A673 (cell line): ENCODE measurements around the gene RNF144B. TPM values are rescaled to one million over a fixed set of nuclear protein-coding genes. Genes with fewer than 3 reads are reported as not detected.
"Not testable (repeated sequence)": the region's sequence is repeated elsewhere in the genome, so short reads cannot be mapped to it uniquely, and the experiment has no call there.

Source experiments
- BruUV-seq: library from RNA; stranded (reverse); fragments of 400-500 nt; replicated peaks from 2 replicates; lab custom pipeline; 2021; lab: Mats Ljungman, UMichigan
- CTCF ChIA-PET: fragments of 300-600 bp; sonication (Branson Sonifier 250); formaldehyde crosslinking; loops from one replicate; lab custom pipeline; 2022; ENCODE audit warnings: antibody characterized with exemption; lab: Charles Lee
- POLR2A ChIA-PET: fragments of 300-600 bp; sonication (Branson Sonifier 250); formaldehyde crosslinking; loops from one replicate; lab custom pipeline; 2022; ENCODE audit warnings: antibody characterized with exemption; ENCODE audit not compliant: low non-redundant PET; lab: Charles Lee
- DNase-seq: peaks from one replicate; pipeline ENCODE4 v3.0.0-alpha.2; 2015; ENCODE audit warnings: low spot score
- H3K27ac ChIP-seq: fragments of 200-600 bp; sonication (generic); 2 replicates; pipeline ENCODE4 v1.5.1; 2016; ENCODE audit warnings: mixed run types, low read depth, mild to moderate bottlenecking, mixed read lengths, antibody characterized with exemption, low read length; ENCODE audit not compliant: poor library complexity, severe bottlenecking
- H3K27me3 ChIP-seq: fragments of 200-600 bp; sonication (generic); replicated peaks from 2 replicates; pipeline ENCODE4 v1.6.1; 2017; ENCODE audit warnings: mixed run types, low read depth, mild to moderate bottlenecking, mixed read lengths, antibody characterized with exemption, low read length; ENCODE audit not compliant: insufficient read depth, poor library complexity
- H3K36me3 ChIP-seq: fragments of 200-600 bp; sonication (generic); 2 replicates; pipeline ENCODE4 v1.6.1; 2016; ENCODE audit warnings: mixed run types, mild to moderate bottlenecking, mixed read lengths, antibody characterized with exemption, low read length; ENCODE audit not compliant: insufficient read depth, poor library complexity, severe bottlenecking
- H3K4me1 ChIP-seq: fragments of 200-600 bp; sonication (generic); 2 replicates; pipeline ENCODE4 v1.6.1; 2017; ENCODE audit warnings: mixed run types, mild to moderate bottlenecking, mixed read lengths, antibody characterized with exemption, low read length; ENCODE audit not compliant: insufficient read depth, poor library complexity, severe bottlenecking
- H3K4me3 ChIP-seq: fragments of 200-600 bp; sonication (generic); 2 replicates; pipeline ENCODE4 v1.5.1; 2016; ENCODE audit warnings: low read depth, mixed run types, mild to moderate bottlenecking, mixed read lengths, low read length; ENCODE audit not compliant: poor library complexity, severe bottlenecking
- H3K9me3 ChIP-seq: fragments of 200-600 bp; sonication (generic); 2 replicates; pipeline ENCODE4 v1.6.1; 2016; ENCODE audit warnings: mixed run types, low read depth, mild to moderate bottlenecking, mixed read lengths, antibody characterized with exemption, low read length; ENCODE audit not compliant: poor library complexity, severe bottlenecking
- EZH2 ChIP-seq: fragments of 200-600 bp; sonication (generic); IDR thresholded peaks from 2 replicates; pipeline ENCODE4 v1.6.1; 2017; ENCODE audit warnings: borderline replicate concordance, low read depth, mild to moderate bottlenecking, mixed read lengths, antibody characterized with exemption, low read length; ENCODE audit not compliant: poor library complexity, severe bottlenecking
- intact Hi-C: fragments of 100-400 bp; cut with micrococcal nuclease; formaldehyde crosslinking; loops from one replicate; pipeline ENCODE4 v1.10.0; 2022; ENCODE audit not compliant: unreplicated experiment
- total RNA-seq: library from RNA; stranded (reverse); gene quantifications from 2 replicates; pipeline ENCODE4 v1.2.3, GENCODE V29; 2021
- TF ChIP-seq, protein P1 (sequence below): fragments of 300-800, 200-600 bp; sonication (generic); conservative IDR thresholded peaks from 2 replicates; pipeline ENCODE4 v1.5.1; 2017; ENCODE audit warnings: low read depth, mild to moderate bottlenecking, antibody characterized with exemption, low read length, moderate library complexity, mixed read lengths

Gene RNF144B
- total RNA-seq, 1 experiment from 2014 or later = 0.82 TPM

DNA sequence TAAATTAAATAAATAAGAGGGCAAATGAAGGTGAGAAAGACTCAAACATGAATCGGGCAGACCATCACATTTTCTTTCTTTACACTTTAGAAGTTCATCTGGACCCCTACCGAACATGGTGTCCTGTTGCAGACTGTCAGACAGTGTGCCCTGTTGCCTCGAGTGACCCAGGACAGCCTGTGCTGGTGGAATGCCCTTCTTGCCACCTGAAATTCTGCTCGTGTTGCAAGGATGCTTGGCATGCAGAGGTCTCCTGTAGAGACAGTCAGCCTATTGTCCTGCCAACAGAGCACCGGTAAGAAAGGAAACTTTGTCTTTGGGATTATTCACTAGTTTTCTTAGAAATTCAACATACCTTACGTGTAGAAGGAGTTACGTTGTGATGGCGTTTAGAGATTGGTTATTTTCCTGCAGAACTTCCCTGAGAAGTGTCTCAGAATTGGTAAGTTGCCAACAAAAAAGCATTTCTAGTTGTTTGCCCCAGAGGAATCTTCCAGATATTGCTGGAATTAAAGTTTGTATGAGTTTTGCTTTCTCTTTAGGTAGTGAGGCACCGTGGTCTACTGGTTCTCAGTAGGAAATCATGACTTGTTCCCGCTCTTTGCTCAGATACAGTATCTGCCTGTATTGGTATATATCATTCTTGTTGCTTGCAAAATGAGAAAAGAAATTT is 70.1 kb downstream of the RNF144B start:
- POLR2A ChIA-PET = interaction anchor here (0.5 kb wide), 1 partner anchor 1969 kb away, joined by 3 read pairs; no protein-coding TSS in a partner anchor
- no peak for TF ChIP-seq EZH2
- H3K9me3 ChIP-seq = no peaks in the 10 kb centered on the region
- intact Hi-C loops = no loop called here
- no peak for DNase-seq
- no peak overlapping the region for H3K4me3 ChIP-seq
- H3K36me3 ChIP-seq = no peaks in the 10 kb centered on the region
- no peaks in the 10 kb centered on the region for H3K27me3 ChIP-seq
- H3K4me1 ChIP-seq = no peaks in the 10 kb centered on the region
- no peak overlapping the region for H3K27ac ChIP-seq
- CTCF ChIA-PET = no interaction called here
- no TSS peak for BruUV-seq

DNA sequence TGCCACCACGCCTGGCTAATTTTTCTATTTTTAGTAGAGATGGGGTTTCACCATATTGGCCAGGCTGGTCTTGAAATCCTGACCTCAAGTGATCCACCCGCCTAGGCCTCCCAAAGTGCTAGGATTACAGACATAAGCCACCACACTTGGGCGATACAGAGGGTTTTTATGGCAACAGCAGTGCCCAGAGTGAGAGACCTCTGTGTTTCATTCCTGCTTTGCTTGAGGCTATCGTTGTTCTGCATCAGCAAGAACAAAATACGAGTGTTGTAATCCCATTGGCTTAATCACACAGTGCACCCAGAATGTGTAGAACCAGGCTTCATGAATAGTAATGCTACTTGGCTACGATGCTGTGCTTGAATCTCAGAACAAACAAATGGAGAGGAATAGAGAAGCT is 70.9 kb downstream of the RNF144B start:
- H3K27ac ChIP-seq, POLR2A ChIA-PET, DNase-seq, intact Hi-C loops, H3K4me3 ChIP-seq, BruUV-seq, H3K36me3 ChIP-seq, H3K27me3 ChIP-seq, H3K4me1 ChIP-seq, H3K9me3 ChIP-seq, CTCF ChIA-PET: not testable (repeated sequence)

GRCh38 chr6:18463429-18463828 is 76.3 kb downstream of the RNF144B start:
- DNase-seq = no peak
- H3K4me1 ChIP-seq = peaks cover 4% of the 10 kb centered on the region
- BruUV-seq = no TSS peak
- intact Hi-C loops = no loop called here
- H3K4me3 ChIP-seq = no peak overlapping the region
- CTCF ChIA-PET = no interaction called here
- H3K36me3 ChIP-seq = no peaks in the 10 kb centered on the region
- no peak overlapping the region for H3K27ac ChIP-seq
- POLR2A ChIA-PET = no interaction called here
- no peak for TF ChIP-seq EZH2
- TF ChIP-seq, protein P1, sequence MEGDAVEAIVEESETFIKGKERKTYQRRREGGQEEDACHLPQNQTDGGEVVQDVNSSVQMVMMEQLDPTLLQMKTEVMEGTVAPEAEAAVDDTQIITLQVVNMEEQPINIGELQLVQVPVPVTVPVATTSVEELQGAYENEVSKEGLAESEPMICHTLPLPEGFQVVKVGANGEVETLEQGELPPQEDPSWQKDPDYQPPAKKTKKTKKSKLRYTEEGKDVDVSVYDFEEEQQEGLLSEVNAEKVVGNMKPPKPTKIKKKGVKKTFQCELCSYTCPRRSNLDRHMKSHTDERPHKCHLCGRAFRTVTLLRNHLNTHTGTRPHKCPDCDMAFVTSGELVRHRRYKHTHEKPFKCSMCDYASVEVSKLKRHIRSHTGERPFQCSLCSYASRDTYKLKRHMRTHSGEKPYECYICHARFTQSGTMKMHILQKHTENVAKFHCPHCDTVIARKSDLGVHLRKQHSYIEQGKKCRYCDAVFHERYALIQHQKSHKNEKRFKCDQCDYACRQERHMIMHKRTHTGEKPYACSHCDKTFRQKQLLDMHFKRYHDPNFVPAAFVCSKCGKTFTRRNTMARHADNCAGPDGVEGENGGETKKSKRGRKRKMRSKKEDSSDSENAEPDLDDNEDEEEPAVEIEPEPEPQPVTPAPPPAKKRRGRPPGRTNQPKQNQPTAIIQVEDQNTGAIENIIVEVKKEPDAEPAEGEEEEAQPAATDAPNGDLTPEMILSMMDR = no peak
- H3K9me3 ChIP-seq = no peaks in the 10 kb centered on the region
- H3K27me3 ChIP-seq = no peaks in the 10 kb centered on the region

DNA sequence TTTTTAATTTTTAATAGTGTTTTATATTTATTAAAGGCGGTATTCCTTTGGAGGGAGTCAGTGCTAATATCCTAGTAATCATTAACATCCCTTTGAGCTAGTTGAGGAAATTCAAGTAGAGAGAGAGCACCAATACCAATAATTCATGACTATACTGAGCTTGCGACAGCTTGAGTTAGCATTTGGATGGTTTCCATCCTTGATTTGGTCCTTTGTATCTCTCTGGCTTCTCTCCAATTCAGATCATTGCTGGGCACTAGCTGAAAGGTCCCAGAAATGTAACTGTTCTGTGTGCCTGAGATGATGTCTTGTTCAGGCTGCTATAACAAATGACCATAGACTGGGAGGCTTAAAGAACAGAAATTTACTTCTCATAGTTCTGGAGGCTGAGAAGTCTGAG is 77.0 kb downstream of the RNF144B start:
- Histone ChIP-seq H3K36me3 (no peaks in the 10 kb centered on the region), H3K4me1 (peaks cover 4% of the 10 kb centered on the region), H3K9me3 (no peaks in the 10 kb centered on the region), H3K27ac (no peak overlapping the region), H3K4me3 (no peak overlapping the region), H3K27me3 (no peaks in the 10 kb centered on the region)
- POLR2A ChIA-PET = interaction anchor here (0.6 kb wide), 1 partner anchor 1501 kb away, joined by 3 read pairs; no protein-coding TSS in a partner anchor
- CTCF ChIA-PET = no interaction called here
- BruUV-seq = no TSS peak
- DNase-seq = no peak
- TF ChIP-seq, protein P1 = no peak
- TF ChIP-seq EZH2 = no peak
- intact Hi-C loops = no loop called here
